Measurements from ENCODE around the gene CCDC197. TPM values are rescaled to one million over a fixed set of nuclear protein-coding genes. Genes with fewer than 3 reads are reported as not detected.

Gene CCDC197
- total RNA-seq, 1 donor from 2014 or later, result not detected

DNA sequence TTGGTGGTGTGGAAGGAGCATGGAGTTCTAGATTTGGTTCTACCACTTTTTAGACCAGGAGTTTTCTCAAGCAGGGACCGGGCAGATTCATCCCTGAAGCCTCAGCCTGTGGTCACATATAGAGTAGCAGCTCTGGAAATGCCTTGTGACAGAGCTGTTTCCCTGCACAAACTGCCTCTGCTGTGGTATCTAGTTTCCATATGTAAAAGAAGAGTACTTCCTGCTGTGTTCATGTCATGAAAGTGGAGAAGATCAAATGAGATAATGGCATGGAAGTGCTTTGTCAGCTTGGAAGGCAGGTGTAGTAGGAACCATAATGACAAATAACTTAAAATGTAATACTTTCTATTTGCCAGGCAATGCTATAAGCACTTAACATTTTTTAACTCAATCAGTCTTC lies 55.1 kb downstream of the CCDC197 start:
- DNase-seq (ENCODE audit: low spot score in 2 of 2) (no peak), FAIRE-seq (no peak)

DNA sequence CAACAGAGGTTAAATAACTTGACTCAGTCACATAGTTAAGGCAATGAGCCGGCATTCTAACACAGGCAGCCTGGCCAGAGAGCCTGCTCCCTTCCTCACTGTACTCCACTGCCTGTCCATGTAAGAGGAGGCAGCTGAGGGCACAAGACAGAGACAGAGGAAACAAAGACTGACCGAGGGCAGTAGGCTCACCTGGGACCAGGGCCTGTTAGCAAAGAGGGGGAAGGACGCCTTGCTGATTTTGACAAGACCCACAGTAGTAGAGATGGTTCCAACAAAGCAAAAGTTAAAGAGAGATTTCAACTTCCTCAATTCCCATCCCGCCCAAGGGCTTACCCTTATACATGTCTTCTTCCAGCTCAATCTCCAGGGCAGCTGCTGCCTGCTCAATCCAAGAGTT lies 55.6 kb downstream of the CCDC197 start:
- no peak for DNase-seq (ENCODE audit: low spot score in 2 of 2)
- no peak for FAIRE-seq

DNA sequence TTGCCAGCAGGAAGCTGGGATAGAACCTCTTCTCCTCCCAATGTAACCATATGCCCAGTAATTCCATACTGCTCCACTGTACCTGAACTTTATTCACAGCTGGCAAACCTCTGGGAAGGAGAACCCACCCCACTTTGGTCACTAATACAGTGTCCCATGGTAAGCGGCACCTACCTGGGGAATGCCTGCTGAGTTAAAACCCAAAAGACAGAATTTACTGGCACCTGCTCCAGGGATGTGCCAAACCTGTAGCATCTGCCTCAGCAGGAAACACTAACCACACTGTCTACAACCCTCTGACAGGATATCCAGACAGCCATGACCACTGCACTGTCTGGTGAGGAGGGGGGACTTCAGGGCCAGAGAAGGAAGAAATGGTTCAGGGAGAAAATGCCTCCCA lies 57.3 kb downstream of the CCDC197 start:
- no peak for DNase-seq (ENCODE audit: low spot score in 2 of 2)
- no peak for FAIRE-seq

DNA sequence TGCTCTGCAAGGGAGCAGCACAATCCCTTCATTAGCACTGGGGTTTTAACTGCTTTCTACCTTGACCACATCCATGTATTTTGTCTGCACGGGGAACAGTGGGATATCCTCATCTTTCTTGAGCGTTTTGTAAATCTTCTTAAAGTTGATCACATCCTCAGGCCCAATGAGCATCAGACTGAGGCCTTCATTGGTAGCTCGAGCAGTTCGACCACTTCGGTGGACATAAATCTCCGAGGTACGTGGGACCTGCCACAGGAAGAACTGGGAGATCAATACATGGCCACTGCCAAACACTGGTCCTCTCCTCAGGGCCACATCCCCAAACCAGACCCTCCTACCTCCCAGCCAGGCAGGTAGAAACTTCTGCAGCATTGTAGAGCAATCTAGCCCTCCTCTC lies 57.8 kb downstream of the CCDC197 start:
- FAIRE-seq (no peak), DNase-seq (ENCODE audit: low spot score in 2 of 2) (no peak)

DNA sequence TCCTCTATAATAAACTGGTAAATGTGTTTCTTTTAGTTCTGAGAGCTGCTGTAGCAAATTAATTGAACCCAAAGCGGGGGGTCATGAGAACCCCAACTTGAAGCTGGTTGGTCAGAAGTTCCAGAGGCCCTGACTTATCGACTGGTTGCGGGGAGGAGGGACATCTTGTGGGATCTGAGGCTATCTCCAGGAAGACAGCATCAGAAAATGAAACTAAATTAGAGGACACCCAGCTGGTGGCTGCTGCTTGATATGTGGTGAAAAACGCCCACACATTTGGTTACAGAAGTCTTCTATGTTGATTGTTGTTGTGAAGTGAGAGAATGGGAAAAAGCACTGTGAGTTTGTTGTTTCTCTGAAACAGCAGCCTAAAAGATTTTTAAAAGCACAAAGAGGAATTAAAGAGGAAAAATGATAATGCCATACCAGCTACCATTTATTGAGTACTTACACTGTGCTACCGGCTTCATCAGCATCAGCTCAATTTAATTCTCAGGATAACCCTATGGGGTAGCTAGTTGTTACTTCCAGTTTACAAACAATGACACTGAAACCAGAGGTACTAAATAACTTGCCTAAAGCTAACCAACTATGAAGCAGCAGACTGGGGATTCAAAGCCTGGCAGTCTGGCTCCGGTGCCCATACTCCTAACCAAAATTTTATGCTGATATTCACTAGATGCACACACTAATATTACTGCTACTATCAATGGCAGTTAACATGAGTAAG lies 59.6 kb downstream of the CCDC197 start:
- FAIRE-seq (no peak), DNase-seq (ENCODE audit: low spot score in 2 of 2) (no peak)

DNA sequence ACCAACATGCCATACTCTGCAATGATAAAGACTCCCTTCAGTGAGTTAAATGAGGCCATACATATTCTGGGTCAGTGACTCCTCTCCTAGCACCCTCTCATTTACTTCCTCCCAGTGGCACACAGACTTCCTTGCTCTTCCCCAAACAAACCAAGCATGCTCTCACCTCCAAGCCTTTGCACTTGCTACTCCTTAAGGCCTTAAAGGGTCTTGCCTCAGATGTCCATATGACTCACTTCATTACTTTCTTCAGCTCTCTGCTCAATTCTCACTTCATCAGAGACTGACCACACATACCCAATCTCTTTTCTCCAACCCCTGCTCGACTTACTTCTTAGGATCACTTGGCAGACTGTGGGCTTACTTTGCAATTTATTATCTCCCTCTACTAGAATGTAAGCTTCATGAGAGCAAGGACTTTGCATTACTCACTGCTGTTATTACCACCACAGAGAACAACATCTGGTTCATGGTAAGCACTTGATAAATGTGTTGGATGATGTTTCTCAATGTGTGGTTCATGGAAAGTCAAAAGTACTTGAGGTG lies 61.1 kb downstream of the CCDC197 start:
- no peak for FAIRE-seq
- no peak for DNase-seq (ENCODE audit: low spot score in 2 of 2)

Small RNA genes lying within 50 kb of the gene (small RNA-seq; reads per million reads assigned to genes)
- gene MIR4506, result not detected

Other genes with a start within 250 kb of the CCDC197 start
- gene PRIMA1, start 208.8 kb upstream of the CCDC197 start, total RNA-seq, result under 0.01 TPM
- 2.4 TPM for gene FAM181A, start 70.0 kb upstream of the CCDC197 start, total RNA-seq
- under 0.01 TPM for gene ASB2, start 20.7 kb upstream of the CCDC197 start, total RNA-seq
- gene OTUB2, start 29.0 kb downstream of the CCDC197 start, total RNA-seq, result 4.9 TPM
- gene DDX24, start 83.9 kb downstream of the CCDC197 start, total RNA-seq, result 112 TPM
- 7.3 TPM for gene IFI27L1, start 84.0 kb downstream of the CCDC197 start, total RNA-seq
- gene IFI27, start 113.4 kb downstream of the CCDC197 start, total RNA-seq, result 9.0 TPM
- gene IFI27L2, start 132.3 kb downstream of the CCDC197 start, total RNA-seq, result 17.9 TPM
- gene PPP4R4, start 177.0 kb downstream of the CCDC197 start, total RNA-seq, result 1.6 TPM